ENCODE measurements around the gene PRKG1. TPM values are rescaled to one million over a fixed set of nuclear protein-coding genes. Genes with fewer than 3 reads are reported as not detected.

PRKG1 gene
- total and polyA plus RNA-seq, 2 of the 8 experiments (the other 6 are each of a cell fraction or from before 2014, with no cell fraction given): 4.2 to 15.2 TPM

DNA sequence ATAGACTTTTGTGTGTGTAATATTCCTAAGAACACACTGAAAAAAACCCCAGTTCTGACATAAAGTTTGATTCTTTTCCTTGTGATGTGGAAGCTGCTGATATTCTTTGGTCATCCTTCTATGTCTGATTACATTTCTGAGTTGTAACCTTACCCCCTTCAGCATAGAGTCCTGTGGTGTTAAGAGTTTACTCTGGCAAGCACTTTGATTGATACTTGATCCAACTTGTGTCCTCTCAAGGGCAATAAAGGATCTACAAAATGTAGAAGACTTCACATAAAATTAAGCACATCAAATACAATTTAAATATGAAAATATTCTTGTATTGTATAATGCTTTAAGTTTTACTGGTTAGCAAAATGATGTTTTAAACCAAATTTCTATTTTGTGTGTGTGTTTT lies 1018.1 kb downstream of the PRKG1 start (continued):
- TF ChIP-seq, protein P1, sequence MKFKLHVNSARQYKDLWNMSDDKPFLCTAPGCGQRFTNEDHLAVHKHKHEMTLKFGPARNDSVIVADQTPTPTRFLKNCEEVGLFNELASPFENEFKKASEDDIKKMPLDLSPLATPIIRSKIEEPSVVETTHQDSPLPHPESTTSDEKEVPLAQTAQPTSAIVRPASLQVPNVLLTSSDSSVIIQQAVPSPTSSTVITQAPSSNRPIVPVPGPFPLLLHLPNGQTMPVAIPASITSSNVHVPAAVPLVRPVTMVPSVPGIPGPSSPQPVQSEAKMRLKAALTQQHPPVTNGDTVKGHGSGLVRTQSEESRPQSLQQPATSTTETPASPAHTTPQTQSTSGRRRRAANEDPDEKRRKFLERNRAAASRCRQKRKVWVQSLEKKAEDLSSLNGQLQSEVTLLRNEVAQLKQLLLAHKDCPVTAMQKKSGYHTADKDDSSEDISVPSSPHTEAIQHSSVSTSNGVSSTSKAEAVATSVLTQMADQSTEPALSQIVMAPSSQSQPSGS (IDR thresholded peaks at IDR 0.05; ENCODE audit: low read length): no peak
- TF ChIP-seq RFX5 (IDR thresholded peaks at IDR 0.05; ENCODE audit: borderline replicate concordance, low read depth, low read length) (no peak), HDAC2 (IDR thresholded peaks at IDR 0.05; ENCODE audit: borderline replicate concordance in 1 of 2, low read depth in 2 of 2, low read length in 2 of 2) (no peak), POLR2AphosphoS5 (IDR thresholded peaks at IDR 0.05; ENCODE audit: low read depth, low read length) (no peak), EZH2 (IDR thresholded peaks at IDR 0.05; ENCODE audit: low read depth, low read length, severe bottlenecking) (no peak), GABPA (IDR thresholded peaks at IDR 0.05; ENCODE audit: borderline replicate concordance, insufficient read depth, low read length) (no peak)

Measured in H1 (cell line).